ENCODE results near the gene PPP1R3E. TPM values are rescaled to one million over a fixed set of nuclear protein-coding genes. Genes with fewer than 3 reads are reported as not detected.

Gene PPP1R3E
- total and polyA plus RNA-seq, 2 of the 13 experiments (the other 11 are each of a cell fraction or from before 2014, with no cell fraction given): 16.5 to 26.5 TPM

DNA sequence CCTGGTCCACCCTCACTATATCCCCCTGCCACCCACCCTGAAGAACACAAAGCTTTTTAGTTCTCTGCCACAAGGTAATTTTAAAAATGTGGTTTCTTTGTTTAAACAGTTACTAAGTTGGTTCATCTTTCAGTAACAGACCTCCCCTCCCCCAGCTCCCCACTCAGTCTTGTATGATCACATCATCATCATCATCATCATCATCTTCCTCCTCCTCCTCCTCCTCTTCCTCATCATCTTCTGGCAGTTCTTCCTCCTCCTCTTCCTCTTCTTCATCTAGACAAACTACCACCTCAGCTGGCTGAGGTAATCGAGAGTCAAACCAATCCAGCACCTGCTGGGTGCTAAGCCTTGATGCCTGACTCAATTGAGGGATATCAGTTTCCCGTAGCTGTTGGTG lies 27.2 kb downstream of the PPP1R3E start (continued):
- TF ChIP-seq JDP2 (CRISPR knock-in tag; IDR thresholded peaks at IDR 0.05; ENCODE audit: borderline replicate concordance) (no peak), ZNF816 (CRISPR knock-in tag; IDR thresholded peaks at IDR 0.05; ENCODE audit: borderline replicate concordance) (no peak), TARDBP (CRISPR knock-in tag; IDR thresholded peaks at IDR 0.05) (no peak), POLR2AphosphoS5 (IDR thresholded peaks at IDR 0.05; ENCODE audit: low read depth, low read length) (0 out of 2 replicates have a peak, but pooled peaks have one; percentile 25), HMG20A (CRISPR knock-in tag; IDR thresholded peaks at IDR 0.05; ENCODE audit: borderline replicate concordance) (no peak), ZFP41 (CRISPR knock-in tag; IDR thresholded peaks at IDR 0.05; ENCODE audit: borderline replicate concordance) (no peak), ZNF121 (CRISPR knock-in tag; IDR thresholded peaks at IDR 0.05) (no peak), KLF13 (CRISPR knock-in tag; IDR thresholded peaks at IDR 0.05) (no peak), TMF1 (CRISPR knock-in tag; IDR thresholded peaks at IDR 0.05; ENCODE audit: low read depth) (no peak), ZNF34 (CRISPR knock-in tag; IDR thresholded peaks at IDR 0.05; ENCODE audit: borderline replicate concordance) (no peak), REPIN1 (CRISPR knock-in tag; IDR thresholded peaks at IDR 0.05; ENCODE audit: borderline replicate concordance, low read depth) (no peak), POLR2G (IDR thresholded peaks at IDR 0.05; ENCODE audit: low read depth, low read length) (peak; percentile 29; the same call in 1 of the 2 replicates), TBX3 (IDR thresholded peaks at IDR 0.05; ENCODE audit: borderline replicate concordance) (0 out of 2 replicates have a peak, but pooled peaks have one; percentile 24), THYN1 (CRISPR knock-in tag; IDR thresholded peaks at IDR 0.05; ENCODE audit: borderline replicate concordance, low read depth) (no peak), SMAD1 (CRISPR knock-in tag; IDR thresholded peaks at IDR 0.05; ENCODE audit: borderline replicate concordance, low read depth) (no peak), MAFG (CRISPR knock-in tag; IDR thresholded peaks at IDR 0.05) (no peak), ZBTB7B (CRISPR knock-in tag; IDR thresholded peaks at IDR 0.05) (no peak), CREB1 (IDR thresholded peaks at IDR 0.05) (peak; percentile 80), CREB1 (CRISPR knock-in tag; IDR thresholded peaks at IDR 0.05) (no peak), PLRG1 (conservative IDR thresholded peaks at IDR 0.05) (0 out of 2 replicates have a peak, but pooled peaks have one; percentile 78), SALL2 (CRISPR knock-in tag; IDR thresholded peaks at IDR 0.05) (no peak), IRF2 (CRISPR knock-in tag; IDR thresholded peaks at IDR 0.05) (no peak), AGO1 (IDR thresholded peaks at IDR 0.05; ENCODE audit: low read depth, low read length, poor library complexity, severe bottlenecking) (no peak), NBN (conservative IDR thresholded peaks at IDR 0.05) (peak; percentile 88; the same call in 1 of the 2 replicates), ZNF343 (CRISPR knock-in tag; IDR thresholded peaks at IDR 0.05) (no peak), ZNF468 (CRISPR knock-in tag; IDR thresholded peaks at IDR 0.05) (no peak), POLR2A (IDR thresholded peaks at IDR 0.05; ENCODE audit: insufficient read depth in 1 of 2, low read depth in 2 of 2, low read length in 2 of 2) (0 out of 4 replicates have a peak, but pooled peaks of 1 of the 2 experiments have one; percentile 17), FOXK2 (IDR thresholded peaks at IDR 0.05) (peak; percentile 56; the same call in 1 of the 2 replicates), PHF8 (CRISPR knock-in tag; IDR thresholded peaks at IDR 0.05) (no peak), ZNF24 (IDR thresholded peaks at IDR 0.05) (no peak)
- TF ChIP-seq, protein P1, sequence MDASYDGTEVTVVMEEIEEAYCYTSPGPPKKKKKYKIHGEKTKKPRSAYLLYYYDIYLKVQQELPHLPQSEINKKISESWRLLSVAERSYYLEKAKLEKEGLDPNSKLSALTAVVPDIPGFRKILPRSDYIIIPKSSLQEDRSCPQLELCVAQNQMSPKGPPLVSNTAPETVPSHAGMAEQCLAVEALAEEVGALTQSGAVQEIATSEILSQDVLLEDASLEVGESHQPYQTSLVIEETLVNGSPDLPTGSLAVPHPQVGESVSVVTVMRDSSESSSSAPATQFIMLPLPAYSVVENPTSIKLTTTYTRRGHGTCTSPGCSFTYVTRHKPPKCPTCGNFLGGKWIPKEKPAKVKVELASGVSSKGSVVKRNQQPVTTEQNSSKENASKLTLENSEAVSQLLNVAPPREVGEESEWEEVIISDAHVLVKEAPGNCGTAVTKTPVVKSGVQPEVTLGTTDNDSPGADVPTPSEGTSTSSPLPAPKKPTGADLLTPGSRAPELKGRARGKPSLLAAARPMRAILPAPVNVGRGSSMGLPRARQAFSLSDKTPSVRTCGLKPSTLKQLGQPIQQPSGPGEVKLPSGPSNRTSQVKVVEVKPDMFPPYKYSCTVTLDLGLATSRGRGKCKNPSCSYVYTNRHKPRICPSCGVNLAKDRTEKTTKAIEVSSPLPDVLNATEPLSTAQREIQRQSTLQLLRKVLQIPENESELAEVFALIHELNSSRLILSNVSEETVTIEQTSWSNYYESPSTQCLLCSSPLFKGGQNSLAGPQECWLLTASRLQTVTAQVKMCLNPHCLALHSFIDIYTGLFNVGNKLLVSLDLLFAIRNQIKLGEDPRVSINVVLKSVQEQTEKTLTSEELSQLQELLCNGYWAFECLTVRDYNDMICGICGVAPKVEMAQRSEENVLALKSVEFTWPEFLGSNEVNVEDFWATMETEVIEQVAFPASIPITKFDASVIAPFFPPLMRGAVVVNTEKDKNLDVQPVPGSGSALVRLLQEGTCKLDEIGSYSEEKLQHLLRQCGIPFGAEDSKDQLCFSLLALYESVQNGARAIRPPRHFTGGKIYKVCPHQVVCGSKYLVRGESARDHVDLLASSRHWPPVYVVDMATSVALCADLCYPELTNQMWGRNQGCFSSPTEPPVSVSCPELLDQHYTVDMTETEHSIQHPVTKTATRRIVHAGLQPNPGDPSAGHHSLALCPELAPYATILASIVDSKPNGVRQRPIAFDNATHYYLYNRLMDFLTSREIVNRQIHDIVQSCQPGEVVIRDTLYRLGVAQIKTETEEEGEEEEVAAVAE (CRISPR knock-in tag; IDR thresholded peaks at IDR 0.05; ENCODE audit: borderline replicate concordance): no peak
